NCI-H2196 treated with DMSO at 0.1 percent for 48 hours (cell line): Measurements from ENCODE around the gene KIAA1755.
"Not testable (repeated sequence)": the region's sequence is repeated elsewhere in the genome, so short reads cannot be mapped to it uniquely, and the experiment has no call there.

Experiments
- DNase-seq: peaks from one replicate; lab custom pipeline; 2025; ENCODE audit not compliant: unreplicated experiment; lab: John Stamatoyannopoulos, UW

Gene KIAA1755

DNA sequence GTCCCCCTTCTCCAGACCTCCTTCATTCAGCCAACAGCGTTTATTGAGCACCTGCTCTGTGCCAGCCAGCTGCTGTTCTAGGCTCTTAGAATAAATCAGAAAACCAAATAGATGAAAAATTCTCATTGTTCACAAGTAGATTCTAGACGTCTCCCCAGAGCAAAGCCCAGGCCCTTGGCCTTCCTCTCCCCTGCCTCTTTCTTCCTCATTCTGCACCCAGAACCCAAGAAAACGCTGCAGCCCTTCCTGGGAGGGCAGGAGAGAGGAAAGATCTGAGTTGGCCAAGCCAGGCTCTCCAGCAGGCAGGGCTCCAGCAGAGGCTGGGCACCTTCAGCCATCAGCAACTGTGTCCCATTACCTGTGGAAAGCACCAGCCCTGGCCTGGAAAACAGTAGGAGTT is 31.4 kb upstream of the KIAA1755 start:
- DNase-seq: no peak

DNA sequence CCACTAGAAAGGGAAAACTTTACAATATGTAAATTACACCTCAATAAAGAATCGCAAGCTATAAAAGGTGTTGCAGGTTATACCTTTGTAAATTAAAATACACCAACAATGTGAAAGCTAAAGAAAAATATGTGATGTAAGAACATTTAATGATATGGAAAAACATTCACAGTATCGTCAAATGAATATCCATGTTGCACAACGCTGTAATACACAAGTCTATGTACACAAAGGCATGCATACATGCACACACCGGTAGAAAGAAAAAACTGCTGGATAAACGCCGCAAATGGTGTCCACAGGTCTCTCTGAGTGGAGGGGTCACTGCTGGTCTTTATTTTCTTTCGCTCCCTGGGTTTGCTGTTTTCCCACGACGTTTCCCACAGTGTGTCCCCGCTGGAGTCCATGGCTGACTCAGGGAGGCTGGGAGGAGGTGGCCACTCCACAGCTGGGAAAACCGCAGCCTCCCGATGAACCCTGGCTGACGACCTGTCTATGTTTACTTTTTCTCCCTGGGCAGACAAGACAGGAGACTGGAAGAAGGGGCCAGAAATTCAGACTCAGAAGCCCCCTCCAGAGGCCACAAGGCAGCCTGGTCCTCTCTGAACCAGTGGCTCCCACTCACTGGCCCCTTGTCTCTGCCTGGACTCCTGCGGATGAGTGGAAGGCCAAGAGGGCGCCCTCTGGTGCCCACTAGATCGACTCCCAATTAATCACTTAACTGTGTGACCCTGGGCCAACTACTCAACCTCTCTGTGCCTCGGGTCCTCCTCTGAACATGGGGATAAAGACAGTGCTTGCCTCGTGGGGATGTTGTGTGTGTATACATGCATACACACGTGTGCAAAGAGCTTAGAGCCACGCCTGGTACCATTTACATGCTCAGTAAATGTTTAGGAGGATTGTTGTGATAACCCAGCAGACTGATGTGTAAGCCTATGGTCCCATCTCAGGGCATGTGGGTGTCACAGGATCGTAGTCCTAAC is 30.6 kb upstream of the KIAA1755 start:
- no peak for DNase-seq

DNA sequence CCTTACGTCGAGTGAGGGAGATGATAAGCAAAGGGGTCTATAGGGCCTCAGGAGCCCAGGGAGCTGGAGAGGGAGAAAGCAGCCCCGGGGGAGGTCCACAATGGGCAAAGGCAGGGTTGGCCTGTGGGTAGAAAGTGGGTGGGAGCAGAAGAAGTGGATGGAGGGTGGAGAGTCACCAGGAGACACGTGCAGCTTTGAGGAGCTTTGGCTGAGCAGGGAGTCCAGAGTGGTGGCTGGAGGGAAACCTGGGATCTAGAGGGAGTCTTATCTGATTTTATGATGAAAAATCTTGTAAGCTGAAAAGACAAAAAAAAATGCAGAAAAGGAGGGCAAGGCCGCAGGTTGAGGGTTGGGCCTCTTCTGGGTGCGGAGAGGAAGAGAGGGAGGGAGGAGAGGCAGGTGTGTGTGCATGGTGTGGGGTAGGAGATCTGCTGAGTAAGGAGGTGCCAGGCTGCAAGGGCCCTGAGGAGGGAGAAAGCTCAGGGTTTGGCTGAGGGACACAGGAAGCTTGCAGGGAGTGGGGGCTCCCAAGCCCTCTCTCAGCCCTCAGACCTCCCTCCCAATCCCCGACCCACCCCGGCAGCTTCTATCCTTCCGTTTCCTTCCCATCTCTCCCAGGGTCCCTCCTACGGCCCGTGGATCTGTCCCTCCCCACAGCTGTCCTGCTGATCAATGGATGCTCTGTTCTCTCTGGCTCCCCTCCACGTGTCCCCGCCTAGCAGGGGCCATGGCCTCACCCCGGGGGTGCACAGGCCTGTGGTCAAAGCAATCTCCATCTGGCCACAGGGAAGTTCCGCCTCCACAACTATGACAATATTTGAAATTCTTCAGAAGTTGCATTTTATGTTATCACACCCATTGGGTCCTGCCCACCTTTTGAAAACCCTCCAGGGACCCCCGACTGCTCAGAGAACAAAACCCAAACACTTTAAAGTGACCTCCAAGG is 26.3 kb upstream of the KIAA1755 start:
- DNase-seq: no peak

DNA sequence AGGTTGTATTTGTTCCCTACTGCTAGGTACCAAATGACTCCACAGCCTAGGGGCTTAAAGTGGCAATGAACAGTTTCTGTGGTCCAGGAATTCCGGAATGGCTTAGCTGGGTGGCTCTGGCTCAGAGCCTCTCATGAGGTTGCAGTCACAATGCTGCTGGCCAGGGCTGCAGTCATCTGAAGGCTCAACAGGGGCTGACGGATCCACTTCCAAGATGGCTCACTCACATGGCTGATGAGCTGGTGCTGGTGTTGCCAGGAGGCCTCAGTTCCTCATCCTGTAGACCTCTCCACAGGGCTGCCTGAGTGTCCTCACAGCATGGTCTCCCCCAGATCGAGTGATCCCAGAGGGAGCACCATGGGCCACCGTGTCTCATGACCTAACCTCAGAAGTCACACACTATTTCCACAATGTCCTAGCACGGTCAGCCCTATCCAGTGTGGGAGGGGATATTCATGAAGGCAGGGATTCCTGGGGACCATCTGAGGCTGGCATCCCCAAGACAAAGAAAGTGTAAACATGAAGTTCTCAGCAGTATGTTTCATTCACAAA is 24.4 kb upstream of the KIAA1755 start:
- no peak for DNase-seq

DNA sequence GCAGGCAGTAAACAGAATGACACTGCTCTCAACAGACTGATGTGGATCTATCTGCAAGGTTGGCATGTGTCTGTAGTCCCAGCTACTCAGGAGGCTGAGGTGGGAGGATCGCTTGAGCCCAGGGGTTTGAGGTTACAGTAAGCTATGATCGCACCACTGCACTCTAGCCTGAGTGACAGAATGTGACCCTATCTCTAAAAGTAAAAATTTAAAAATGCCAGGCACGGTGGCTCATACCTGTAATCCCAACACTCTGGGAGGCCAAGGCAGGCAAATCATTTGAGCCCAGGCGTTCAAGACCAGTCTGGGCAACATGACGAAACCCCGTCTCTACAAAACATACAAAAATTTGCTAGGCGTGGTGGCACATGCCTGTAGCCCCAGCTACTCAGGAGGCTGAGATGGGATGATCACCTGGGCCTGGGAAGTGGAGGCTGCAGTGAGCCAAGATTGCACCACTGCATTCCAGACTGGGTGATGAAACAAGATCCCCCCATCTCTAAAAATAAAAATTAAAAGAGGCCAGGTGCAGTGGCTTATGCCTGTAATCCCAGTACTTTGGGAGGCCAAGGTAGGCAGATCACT is 23.6 kb upstream of the KIAA1755 start:
- not testable (repeated sequence) for DNase-seq

DNA sequence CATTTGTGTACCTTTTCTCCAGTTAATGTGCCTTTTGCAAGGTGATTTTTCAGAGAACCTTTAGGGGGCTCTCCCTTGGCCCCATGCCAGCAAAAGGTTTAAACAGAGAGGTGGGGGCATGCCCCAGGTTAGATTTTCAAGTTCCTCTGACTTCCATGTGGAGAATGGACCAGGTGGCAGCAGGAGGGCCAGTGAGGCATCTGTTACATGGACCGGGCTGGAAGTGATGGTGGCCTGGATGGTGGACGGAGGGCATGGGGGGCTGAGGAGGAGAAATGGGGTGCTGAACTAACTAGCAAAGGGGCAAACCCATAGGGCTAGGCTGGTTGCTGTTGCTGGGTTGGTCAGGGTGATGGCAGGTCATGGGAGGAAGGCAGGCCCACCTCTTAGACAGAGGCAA is 22.7 kb upstream of the KIAA1755 start:
- no peak for DNase-seq

DNA sequence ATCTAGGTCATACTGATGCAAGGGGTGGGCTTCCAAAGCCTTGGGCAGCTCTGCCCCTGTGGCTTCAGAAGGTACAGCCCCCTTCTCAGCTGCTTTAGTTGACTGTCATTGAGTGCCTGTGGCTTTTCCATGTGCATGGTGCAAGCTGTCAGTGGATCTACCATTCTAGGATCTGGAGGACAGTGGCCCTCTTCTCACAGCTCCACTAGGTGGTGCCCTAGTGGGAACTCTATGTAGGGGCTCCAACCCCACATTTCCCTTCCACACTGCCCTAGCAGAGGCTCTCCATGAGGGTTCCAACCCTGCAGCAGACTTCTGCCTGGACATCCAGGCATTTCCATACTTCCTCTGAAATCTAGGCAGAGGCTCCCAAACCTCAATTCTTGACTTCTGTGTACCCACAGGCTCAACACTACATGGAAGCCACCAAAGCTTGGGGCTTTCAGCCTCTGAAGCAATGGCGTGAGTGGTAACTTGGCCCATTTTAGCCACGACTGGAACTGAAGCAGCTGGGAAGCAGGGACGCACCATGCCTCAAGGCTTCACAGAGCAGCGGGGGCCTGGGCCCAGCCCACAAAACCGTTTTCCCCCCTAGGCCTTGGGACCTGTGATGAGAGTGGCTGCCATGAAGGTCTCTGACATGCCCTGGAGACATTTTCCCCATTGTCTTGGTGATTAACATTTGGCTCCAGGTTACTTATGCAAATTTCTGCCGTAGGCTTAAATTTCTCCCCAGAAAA is 20.8 kb upstream of the KIAA1755 start:
- not testable (repeated sequence) for DNase-seq

DNA sequence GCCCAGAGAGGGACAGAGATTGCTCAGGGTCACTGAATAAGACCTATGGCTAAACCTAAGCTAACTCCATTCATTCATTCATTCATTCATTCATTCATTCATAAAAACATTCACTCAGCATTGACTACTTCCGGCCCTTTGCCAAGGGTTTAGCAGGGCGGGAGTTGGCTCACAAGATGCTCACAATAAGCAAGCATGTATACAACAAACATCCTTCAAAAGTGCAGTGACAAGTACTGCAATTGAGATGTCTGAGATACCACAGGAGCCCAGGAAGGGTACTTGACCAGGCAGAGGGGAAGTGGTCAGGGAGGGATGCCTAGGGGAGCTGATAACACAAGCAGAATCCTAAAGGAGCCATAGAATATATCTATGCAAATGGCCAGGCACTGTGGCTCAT is 18.2 kb upstream of the KIAA1755 start:
- DNase-seq: no peak

DNA sequence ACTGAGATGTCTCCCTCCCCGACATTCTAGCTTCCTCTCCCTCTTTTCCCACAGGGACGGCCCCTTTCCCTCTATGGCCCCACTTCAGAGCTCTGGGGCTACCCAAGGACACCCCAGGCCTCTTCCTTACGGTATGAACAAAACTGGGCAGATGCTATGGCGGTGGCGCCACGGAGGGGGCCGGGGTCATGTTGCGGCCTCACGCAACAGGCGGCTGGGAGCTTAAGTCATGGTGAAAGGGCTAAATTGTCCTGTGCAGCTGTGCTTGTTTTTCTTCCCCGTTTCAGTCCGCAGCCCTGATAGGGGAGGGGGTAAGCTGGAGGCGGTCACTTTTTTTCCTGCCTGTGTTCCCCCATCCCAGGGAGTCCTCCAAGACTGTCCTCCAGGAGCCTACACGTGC is 17.6 kb upstream of the KIAA1755 start:
- DNase-seq: no peak

DNA sequence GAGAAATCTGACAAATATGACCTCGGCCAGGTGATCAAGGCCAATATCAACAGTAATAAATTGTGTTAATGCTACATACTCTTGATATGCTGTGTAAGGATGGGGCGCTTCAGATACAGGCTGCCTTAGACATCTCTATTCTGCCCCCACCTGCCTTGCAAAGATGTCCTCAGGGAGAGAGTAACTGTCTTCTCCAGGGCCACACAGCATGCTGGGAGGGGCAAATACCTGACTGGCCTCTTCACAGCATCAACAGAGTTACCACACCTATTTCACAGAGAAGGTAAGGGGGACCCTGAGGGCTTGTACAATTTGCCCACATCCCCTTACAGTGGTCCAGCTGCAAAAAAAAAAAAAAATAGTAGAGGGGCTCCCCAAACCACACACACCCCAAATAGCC is 17.2 kb upstream of the KIAA1755 start:
- DNase-seq: no peak

DNA sequence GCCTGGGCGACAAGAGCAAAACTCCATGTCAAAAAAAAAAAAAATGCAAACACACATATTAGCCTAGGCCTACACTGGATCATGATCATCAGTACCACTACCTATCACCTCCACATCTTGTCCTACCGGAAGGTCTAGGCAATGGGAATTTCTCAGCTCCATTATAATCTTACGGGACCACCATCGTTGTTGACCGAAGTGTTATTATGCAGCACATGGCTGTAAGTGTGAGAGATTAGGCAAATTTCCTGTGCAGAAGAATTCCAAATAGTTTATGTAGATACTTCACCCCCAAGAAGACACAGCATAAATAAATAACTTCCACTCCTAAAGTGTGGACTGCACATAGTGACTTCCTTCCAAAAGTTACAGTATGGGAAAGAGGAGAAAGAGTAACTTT is 16.8 kb upstream of the KIAA1755 start:
- DNase-seq: no peak

DNA sequence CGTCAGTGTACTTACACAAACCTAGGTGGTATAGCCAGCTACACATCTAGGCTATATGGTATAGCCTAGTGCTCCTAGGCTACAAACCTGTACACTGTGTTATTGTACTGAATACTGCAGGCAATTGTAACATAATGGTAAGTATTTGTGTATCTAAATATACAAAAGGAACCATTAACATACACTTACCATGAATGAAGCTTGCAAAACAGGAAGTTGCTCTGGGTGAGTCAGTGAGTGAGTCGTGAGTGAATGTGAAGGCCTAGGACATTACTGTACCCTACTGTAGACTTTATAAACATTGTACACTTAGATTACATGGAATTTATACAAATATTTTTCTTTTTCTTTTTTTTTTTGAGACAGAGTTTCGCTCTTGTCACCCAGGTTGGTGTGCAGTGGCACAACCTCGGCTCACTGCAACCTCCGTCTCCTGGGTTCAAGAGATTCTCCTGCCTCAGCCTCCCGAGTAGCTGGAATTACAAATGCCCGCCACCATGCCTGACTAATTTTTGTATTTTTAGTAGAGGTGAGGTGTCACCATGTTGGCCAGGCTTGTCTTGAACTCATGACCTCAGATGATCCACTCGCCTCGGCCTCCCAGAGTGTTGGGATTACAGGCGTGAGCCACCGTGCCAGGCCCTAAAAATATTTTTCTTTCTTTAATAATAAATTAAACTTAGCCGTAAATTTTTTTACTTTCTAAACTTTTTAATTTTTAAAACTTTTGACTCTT is 15.4 kb upstream of the KIAA1755 start:
- no peak for DNase-seq

DNA sequence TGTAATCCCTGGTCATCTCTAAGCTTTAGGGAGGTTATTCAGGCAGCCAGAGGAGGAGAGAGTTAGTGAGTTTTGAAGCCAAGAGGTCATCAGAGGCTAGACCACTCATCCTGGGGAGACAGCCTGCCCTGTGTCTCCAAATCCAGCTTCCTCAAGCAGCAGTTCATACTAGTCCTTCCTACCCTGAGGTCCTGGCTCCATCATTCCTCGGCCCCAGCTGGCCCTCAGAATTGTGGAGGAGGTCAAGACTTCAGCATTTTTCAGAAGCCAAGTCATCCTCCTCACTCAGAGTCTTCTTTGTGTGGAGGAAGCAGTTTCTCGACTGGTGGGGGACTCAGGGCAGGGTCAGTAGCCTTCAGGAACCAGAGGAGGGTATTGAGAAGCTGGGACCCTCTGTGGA is 12.4 kb upstream of the KIAA1755 start:
- DNase-seq: no peak

DNA sequence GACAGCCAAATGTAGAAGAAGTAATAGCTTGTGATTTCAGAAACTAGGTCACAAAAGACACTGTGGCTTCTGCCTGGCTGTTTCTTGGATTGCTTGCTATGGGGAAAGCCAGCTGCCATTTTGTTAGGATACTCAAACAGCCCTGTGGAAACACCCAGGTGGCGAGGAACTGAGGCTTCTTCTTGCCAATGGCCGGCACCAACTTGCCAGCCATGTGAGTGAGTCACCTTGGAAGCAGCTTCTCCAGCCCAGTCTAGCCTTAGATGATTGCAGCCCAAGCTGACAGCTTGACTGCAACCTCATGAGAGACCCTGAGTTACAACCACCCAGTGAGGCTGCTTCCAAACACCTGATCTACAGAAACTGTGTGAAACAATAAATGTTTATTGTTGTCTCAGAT is 11.9 kb upstream of the KIAA1755 start:
- DNase-seq: no peak

DNA sequence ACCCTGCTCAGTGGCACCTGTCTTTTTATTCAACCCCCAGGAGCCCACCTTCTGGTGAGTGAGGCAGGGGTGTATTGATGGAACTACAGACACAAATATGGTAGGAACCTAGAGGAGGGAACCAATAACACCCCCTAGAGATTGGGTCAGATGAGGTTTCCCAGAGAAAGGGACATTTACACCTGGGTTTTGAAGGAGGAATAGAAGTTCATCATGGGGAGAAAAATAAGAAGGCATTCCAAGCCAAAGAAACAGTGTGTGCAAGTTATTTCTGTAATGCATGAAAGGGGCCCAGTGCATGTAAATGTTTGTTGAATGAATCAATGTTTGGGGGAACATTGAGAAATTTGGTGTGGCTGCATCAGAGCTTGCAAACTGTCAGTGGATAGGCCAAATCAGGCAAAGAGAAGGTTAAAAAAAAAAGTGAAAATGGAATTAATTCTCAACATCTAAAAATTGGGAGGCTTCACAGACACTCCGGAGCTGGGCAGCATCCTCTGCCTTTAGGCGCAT is 11.1 kb upstream of the KIAA1755 start:
- no peak for DNase-seq

DNA sequence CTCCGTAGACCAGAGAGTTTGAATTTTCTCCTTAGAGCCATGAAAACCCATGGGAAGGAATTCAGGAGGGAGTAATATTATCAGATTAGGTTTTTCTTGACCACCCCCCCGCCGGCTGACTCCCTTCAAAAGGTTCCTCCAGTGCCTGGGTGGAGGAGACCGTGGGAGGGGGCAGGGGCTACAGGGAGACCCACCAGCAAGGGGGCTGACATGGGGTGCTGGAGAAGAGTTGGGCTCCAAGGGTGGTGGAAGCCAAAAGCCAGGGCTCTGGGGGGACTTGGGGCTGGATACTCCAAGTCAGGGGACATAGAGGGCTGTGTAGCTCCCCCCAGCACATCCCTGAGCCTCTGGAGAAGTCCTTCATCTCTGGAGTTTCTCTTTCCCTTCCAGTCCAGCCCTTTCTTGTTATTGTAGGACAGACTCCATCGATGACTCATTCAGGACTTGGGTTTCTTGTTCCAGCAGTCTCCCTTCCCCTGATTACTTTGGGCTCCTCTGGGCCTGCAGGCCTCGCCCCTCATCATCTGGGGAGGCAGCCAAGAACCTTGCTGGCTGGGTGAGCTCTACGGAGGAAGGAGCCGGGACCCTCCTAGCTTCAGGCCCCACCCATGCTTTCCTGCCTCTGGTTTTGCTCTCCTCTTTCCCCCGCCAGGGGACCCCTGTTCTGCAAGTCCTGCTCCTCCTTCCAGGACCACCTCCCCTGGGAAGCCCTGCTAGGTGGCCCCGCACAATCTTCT is 10.5 kb upstream of the KIAA1755 start:
- DNase-seq: no peak

DNA sequence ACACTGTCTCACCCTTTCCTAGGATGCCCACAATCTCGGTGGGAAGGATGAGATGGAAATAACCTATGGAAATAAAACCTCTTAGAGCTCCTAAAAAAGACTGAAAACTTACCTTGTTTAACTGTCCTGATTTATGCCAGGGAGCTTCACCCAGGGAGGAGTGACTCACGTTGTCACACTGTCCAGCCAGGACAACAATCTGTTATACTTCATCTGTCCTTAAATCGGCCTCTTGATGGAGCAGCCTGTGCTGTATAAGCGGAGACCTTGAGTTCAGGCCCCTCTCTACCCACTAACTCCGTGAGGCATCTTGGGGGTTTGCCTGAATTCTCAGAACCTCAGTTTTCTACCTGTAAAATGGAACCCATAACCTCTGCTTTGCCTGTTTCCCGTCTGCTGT is 9.2 kb upstream of the KIAA1755 start:
- DNase-seq: no peak

DNA sequence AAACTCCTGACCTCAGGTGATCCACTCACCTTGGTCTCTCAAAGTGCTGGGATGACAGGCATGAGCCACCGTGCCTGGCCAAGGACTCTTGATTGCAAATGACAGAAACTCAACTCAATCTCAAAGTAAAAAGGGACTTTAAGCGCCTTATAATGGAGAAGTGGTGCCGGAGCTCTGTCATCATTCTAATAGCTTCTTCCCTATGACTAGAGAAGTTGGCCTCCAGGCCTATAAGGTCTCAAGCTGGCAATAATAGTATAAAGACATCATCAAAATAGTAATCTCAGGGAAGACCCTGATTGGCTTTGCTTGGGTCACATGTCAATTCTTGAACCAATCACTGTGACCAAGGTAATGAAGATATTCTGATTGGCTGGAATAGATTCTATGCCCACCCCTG is 8.5 kb upstream of the KIAA1755 start:
- DNase-seq: no peak
